Renal cortex interstitium (tissue), 11 donors: ENCODE measurements around the gene ANO3. TPM values are rescaled to one million over a fixed set of nuclear protein-coding genes. Genes with fewer than 3 reads are reported as not detected.
A peak's percentile ranks its signal among the peaks of the same experiment; 100 is the strongest.
"Not testable (repeated sequence)": the region's sequence is repeated elsewhere in the genome, so short reads cannot be mapped to it uniquely, and the experiment has no call there.

Source experiments
- DNase-seq, 11 donors: peaks; one replicate each; pipeline ENCODE4 v3.0.0-alpha.2; 2013; ENCODE audit warnings: low read depth in 9 of 11, low spot score in 4 of 11; ENCODE audit errors: extremely low read depth in 1 of 11
- polyA plus RNA-seq, 3 donors: library from polyadenylated mRNA; unstranded; fragments of 120-200 nt; gene quantifications; one replicate each; pipeline ENCODE4 v1.2.1, GENCODE V29; 2013; ENCODE audit not compliant: insufficient read length in 3 of 3

Gene ANO3
- polyA plus RNA-seq, 3 donors = 3.7 to 4.3 (median 3.9) TPM

- not testable (repeated sequence) for DNase-seq
Observed at GRCh38 chr11:26597049-26597689, 265.2 kb downstream of the ANO3 start.

DNA sequence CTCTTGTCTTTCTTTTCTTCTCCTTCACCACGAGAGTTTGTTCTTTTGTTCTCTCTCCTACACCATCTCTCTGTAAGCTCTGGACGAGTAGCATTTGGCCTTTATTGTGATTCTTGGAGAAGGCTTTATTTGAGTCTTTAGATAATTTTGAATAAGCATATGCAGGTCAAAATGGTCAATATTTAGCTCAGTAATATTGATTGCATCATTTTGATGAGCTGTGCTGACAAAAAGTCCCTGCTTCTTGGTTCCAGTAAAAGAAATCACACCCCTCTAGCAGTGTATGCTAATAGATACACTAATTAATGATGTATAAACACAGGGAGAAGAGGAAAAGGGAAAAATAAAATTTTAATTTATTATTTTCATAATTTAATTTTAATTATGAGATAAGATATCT lies 266.0 kb downstream of the ANO3 start:
- DNase-seq = no peak

GRCh38 chr11:26599425-26599824 lies 267.5 kb downstream of the ANO3 start:
- DNase-seq = no peak

- DNase-seq = no peak
Observed at GRCh38 chr11:26599876-26600434, 268.0 kb downstream of the ANO3 start.

DNA sequence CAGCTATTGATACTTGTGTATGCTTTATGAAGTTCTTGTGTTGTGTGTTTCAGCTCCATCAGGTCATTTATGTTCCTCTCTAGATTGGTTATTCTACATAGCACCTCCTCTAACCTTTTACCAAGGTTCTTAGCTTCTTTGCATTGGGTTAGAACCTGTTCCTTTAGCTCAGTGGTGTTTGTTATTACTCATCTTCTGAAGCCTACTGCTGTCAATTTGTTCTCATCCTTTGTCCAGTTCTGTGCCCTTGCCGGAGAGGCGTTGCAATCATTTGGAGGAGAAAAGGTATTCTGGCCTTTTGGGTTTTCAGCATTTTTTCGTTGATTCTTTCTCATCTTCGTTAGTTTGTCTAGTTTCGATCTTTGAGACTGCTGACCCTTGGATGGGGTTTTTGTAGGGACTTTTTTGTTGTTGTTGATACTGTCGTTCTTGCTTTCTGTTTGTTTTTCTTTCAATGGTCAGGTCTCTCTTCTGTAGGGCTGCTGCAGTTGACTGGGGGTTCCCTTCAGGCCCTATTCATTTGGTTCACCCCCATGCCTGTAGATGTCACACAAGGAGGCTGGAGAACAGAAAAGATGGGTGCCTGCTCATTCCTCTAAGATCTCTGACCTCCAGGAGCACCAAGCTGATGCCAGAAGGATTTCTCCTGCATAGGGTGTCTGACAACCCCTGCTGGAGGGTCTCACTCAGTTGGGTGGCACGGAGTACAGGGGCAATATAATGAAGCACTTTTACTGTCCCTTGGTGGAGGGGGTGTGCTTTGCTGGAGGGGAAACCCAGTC lies 276.0 kb downstream of the ANO3 start:
- DNase-seq = no peak

DNA sequence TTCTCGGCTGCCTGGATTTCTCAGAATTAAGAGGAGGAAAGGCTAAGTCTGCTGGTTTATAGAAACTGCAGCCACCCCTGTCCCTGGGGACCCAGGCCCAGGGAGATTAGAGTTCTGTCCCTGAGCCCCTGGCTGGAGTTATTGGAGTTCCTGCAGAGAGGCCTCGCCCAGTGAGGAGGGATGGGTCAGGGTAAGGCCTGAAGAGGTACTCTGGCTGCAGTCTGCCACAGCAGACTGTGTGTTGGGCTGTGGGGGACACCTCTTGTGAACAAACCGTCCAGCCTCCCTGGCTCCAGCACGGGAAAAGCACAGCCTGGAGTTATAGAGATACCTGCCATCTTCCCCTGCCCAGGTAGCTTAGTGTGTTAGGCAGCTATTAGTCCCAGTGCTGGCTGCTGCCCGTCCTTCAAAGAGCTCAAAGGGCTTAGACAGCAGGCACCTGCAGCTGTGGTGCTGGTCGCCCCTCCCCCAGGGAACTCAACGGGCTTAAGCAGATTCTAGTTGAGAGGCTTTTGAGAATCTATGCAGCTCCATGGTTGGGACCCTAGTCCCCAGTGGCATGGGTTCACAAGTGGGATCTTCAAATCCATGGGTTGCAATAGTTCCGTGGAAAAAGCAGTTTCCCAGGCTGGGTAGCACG lies 276.7 kb downstream of the ANO3 start:
- no peak for DNase-seq

DNA sequence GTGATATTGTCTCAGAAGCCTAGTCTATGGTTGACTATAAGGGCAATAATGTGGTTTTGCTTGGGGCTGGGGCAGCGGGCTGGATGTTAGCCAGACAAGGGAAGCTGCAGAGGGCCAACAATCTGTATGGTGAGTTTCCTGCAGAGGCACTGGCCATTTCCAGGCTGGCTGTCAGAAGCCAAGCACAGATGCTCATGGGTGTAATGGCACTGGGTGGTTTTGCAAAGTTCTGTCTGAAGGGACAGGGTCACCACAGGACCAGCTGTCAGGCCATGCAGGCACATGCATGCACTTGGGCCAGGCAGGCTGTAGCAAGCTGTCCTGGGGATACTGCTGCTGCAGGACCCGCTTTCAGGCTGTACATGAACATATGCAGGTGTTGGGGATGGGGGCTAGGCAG lies 281.8 kb downstream of the ANO3 start:
- DNase-seq = no peak

DNA sequence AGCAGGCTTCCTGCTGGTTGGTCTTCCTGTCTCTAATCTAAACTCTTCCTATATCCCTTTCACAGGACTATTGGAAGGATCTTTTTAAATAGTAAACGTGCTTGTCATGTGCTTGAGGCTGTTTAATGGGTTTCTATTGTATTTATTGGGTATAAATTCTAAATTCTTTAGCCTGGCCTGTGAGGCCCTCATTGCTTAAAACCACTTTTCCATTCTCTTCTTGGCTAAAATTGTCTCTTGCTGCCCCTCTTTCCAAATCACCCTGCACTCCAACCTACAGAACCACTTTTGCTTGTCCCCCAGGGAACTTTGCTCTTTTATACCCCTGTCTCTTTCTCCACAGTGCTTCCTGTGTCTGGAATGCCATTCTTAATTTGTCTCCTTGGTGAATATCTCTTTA lies 286.5 kb downstream of the ANO3 start:
- no peak for DNase-seq

- no peak for DNase-seq
Observed at GRCh38 chr11:26620282-26621045, 288.5 kb downstream of the ANO3 start.

- DNase-seq = no peak
Observed at GRCh38 chr11:26621132-26621531, 289.2 kb downstream of the ANO3 start.

GRCh38 chr11:26622181-26622580 lies 290.3 kb downstream of the ANO3 start:
- DNase-seq = no peak

- no peak for DNase-seq
Observed at GRCh38 chr11:26623076-26623659, 291.2 kb downstream of the ANO3 start.

DNA sequence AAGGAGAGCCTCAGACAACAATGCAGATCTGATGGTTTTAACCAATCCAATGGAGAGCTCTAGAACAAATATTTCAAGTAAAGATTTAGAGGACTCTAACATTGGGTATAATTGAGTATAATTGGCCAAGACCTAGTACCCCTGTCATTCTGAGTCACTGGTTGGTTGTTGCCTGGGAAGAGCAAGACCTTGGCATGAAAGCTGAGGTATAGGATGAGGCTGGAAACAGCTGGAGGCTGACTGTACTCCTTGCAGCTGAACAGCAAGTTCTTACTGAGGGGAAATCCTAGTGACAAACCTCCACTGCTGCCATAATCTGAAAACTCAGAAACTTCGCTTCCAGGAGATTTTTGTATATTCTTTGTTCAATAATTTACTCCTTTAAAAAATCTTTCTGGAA lies 294.4 kb downstream of the ANO3 start:
- DNase-seq = no peak

- DNase-seq = no peak
Observed at GRCh38 chr11:26632691-26633159, 300.8 kb downstream of the ANO3 start.

- DNase-seq = not testable (repeated sequence)
Observed at GRCh38 chr11:26643314-26643713, 311.4 kb downstream of the ANO3 start.

- DNase-seq = peak; percentile 20 to 74 (median 40)
Observed at GRCh38 chr11:26649884-26650283, 318.0 kb downstream of the ANO3 start.

DNA sequence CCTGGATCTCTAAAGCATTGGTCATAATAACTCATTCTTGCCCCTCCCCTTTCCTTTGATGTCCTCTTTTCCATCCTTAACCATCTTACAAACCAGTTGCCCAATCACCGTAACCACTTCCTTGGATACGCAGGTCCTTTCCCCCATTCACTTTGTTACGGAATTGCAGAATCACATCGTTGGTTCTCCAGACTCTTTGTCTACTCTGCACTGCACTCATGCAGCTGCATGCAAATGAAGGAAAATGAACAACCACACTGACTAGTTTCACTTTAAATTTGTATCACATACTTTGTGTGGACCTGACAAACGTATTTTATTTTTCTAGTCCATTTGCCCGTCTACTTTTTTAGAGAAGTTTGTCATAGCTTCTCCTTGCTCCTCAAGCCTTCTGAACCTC lies 320.0 kb downstream of the ANO3 start:
- no peak for DNase-seq

- no peak for DNase-seq
Observed at GRCh38 chr11:26655287-26655686, 323.4 kb downstream of the ANO3 start.

DNA sequence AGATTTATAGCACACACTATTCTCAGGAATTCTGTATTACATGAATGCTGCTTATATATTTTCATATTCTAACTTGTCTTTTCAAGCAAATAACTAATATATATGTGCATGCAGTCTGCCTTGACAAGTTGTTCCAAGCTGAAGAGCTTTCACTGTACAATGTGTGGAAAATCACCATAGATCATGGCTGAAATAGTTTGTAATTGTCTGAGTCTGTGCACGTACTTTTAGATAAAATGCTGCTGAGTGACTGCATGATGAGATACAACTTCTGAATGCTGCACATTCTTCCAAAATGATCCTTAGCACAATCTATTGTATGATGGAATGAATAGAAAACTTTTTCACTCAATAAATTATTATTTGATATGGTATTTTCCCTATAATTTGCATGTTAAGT lies 331.0 kb downstream of the ANO3 start:
- DNase-seq = no peak
